SJCRH30 (cell line): ENCODE measurements around the gene HOXC11. TPM values are rescaled to one million over a fixed set of nuclear protein-coding genes. Genes with fewer than 3 reads are reported as not detected.

Experiments used
- DNase-seq, 2 experiments: peaks; one replicate each; pipeline ENCODE4 v3.0.0-alpha.2; 2015 to 2020
- H3K27ac ChIP-seq: fragments of 250-450 bp; sonication (Bioruptor Pico); 2 replicates; pipeline ENCODE4 v1.5.1; 2020; ENCODE audit warnings: mild to moderate bottlenecking, moderate library complexity
- H3K27me3 ChIP-seq: fragments of 250-450 bp; sonication (Bioruptor Pico); 2 replicates; pipeline ENCODE4 v1.5.1; 2020; ENCODE audit warnings: mild to moderate bottlenecking, moderate library complexity
- H3K36me3 ChIP-seq: fragments of 250-450 bp; sonication (Bioruptor Pico); 2 replicates; pipeline ENCODE4 v1.5.1; 2020; ENCODE audit warnings: mild to moderate bottlenecking, moderate library complexity
- H3K4me1 ChIP-seq: fragments of 250-450 bp; sonication (Bioruptor Pico); 2 replicates; pipeline ENCODE4 v1.5.1; 2020; ENCODE audit warnings: mild to moderate bottlenecking, moderate library complexity
- H3K4me3 ChIP-seq: fragments of 250-450 bp; sonication (Bioruptor Pico); 2 replicates; pipeline ENCODE4 v1.5.1; 2020; ENCODE audit warnings: mild to moderate bottlenecking, moderate library complexity
- H3K9me3 ChIP-seq: fragments of 250-450 bp; sonication (Bioruptor Pico); replicated peaks from 2 replicates; pipeline ENCODE4 v1.5.1; 2020; ENCODE audit warnings: mild to moderate bottlenecking, moderate library complexity
- total RNA-seq: library from RNA; depleted of rRNA; stranded (reverse); fragments of >200 nt; shearing (Covaris generic); gene quantifications from 2 replicates; pipeline ENCODE4 v1.2.3, GENCODE V29; 2014

The HOXC11 gene
- total RNA-seq, 1 experiment from 2014 or later: 1.1 TPM

DNA sequence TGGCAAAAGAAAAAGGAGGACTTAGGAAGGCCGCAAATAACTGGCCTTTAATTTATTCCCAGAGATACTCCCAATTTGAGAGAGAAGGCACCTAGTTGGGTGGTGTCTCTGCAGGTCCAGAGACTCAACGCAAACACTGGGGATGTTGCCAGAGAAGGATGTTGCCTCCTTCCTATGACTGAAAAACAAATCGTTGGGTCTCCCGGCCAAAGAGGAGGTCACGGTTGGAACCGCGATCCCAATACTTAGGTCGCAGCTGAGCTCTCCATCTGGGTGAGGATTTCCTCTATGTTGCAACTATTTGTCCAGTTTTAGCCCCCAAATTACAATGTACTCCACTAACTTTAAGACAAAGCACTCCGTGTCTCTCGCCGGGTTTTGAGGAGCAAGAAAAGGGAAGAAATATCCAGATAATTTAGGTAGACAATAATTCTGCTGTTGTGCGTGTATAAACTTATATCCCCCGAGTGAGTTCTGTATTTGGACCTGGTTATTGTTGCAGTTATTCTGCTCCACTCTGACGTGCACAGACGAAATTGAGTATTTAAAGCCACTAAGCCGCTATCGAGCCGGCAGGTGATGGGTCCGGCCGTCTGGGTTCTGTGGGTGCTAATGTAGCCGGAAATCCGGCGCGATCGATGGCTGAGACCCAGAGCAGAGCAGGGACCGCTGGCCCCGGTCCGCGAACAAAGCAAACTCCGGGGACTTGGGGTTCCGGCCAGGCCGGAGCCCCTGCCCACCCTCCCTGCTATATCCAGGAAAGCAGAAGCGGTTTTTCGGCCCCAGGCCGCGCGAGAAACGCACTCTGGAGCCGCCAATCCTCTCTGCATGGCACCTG is 12.5 kb upstream of the HOXC11 start:
- no peaks in the 10 kb centered on the region for H3K27me3 ChIP-seq

DNA sequence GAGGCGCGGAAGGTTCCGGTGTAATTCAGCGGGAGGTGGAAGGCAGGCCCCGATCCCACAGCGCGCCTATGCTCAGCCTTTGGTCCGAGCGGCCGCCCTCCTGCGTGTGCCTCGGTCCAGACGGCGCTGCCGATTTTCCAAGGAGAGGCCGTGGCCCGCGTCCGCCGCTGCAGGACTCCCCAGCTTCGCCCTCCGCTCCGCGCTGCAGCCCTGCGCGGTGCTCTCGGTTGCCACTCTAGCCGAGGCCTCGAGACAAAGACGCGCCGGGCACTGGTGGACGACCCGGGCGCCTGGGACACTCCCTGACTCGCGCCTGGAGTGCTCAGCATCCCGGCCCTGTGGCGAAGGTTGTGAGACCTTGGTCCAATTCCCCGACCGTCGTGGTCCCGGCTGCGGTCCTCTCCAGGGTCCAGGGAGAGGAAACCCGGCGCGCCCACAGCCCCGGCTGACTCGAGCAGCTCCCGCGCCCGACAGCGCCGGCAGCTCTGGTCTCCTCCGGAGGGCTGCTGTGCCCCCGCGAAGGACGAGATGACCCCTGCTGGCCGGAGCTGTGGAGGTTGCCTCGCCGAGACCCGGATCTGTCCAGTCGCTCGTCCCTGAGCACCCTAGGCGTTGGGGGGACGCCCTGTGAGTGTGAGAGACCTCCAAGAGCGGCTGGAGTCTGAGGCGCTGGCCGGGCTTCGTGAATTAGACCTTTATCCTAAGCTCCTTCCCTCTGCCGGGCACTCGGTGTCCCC is 11.7 kb upstream of the HOXC11 start:
- H3K27ac ChIP-seq: no peak overlapping the region
- no peak overlapping the region for H3K4me3 ChIP-seq
- no peak for DNase-seq
- H3K9me3 ChIP-seq: no peaks in the 10 kb centered on the region
- no peaks in the 10 kb centered on the region for H3K36me3 ChIP-seq
- H3K4me1 ChIP-seq: no peaks in the 10 kb centered on the region
- no peaks in the 10 kb centered on the region for H3K27me3 ChIP-seq

More for the DNA sequence above, 12.5 kb upstream of the HOXC11 start:
- no peak overlapping the region for H3K27ac ChIP-seq
- H3K9me3 ChIP-seq: no peaks in the 10 kb centered on the region
- DNase-seq: no peak
- H3K4me1 ChIP-seq: no peaks in the 10 kb centered on the region
- no peak overlapping the region for H3K4me3 ChIP-seq
- no peaks in the 10 kb centered on the region for H3K36me3 ChIP-seq

DNA sequence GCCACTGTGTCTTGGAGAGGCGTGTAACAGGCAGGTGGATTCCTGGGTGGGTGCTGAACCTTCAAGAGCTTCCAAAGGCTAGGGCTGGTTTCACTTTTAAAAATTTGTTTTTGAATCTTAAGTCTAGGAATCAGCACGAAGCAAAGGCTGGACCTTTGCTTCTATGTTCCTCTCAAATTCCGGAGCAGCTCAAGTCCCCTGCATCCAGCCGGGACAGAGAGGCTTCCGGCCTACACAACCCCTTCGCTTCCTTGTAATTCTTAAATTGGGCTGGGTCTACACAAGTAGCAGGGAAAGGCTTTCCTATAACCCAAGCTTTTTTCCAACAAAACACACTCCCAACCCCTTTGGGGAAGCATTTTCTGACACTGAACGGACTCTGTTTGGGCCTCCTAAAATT is 9.9 kb upstream of the HOXC11 start:
- H3K27ac ChIP-seq: no peak overlapping the region
- H3K9me3 ChIP-seq: no peaks in the 10 kb centered on the region
- no peaks in the 10 kb centered on the region for H3K4me1 ChIP-seq
- no peaks in the 10 kb centered on the region for H3K27me3 ChIP-seq
- DNase-seq: no peak
- H3K4me3 ChIP-seq: no peak overlapping the region
- no peaks in the 10 kb centered on the region for H3K36me3 ChIP-seq

DNA sequence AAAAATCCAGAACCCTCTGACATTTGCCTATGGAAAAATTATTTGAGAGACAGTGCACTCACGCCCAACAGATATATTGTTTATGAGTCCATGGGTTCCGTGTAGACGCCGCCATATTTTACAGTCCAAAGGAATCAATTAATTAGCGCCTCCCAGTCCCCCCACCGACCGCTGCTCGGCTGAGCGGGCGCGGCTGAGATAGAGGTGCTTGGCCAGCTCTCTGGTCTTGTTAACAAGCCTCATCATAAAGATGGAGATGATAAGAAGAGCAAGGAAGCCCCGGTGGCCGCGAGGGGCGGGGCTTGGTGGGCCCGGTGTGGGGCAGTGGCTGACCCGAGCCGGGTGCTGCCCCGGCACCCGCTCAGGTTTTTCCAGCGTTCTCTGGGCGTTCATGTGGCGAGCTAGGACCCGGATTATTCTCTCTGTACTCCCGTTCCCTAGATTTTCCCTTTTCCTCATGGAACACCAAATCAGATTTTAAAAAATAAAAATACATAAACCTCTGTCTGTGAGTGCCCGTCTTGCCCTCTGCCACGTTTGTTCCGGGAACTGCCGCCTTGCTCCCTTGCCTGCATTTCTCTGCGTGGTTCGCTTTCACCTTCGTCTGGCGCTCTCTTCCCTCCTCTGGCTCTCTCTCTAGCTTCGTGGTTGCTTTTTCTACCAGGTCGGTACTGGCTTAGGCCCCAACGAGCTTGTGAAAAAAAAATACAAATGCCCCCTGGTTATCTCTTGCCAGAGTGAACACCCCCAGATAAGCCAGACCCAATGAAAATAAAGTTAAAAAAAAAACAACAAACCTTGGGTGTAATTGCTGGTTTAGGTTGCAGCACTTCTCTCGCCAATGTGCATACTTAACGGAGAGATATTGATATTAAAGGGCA is 9.3 kb upstream of the HOXC11 start:
- no peak overlapping the region for H3K27ac ChIP-seq
- no peaks in the 10 kb centered on the region for H3K4me1 ChIP-seq
- no peaks in the 10 kb centered on the region for H3K36me3 ChIP-seq
- DNase-seq: no peak
- no peak overlapping the region for H3K4me3 ChIP-seq
- 0 out of 2 replicates have a peak, but pooled peaks cover 3% of the 10 kb centered on the region for H3K27me3 ChIP-seq
- no peaks in the 10 kb centered on the region for H3K9me3 ChIP-seq

DNA sequence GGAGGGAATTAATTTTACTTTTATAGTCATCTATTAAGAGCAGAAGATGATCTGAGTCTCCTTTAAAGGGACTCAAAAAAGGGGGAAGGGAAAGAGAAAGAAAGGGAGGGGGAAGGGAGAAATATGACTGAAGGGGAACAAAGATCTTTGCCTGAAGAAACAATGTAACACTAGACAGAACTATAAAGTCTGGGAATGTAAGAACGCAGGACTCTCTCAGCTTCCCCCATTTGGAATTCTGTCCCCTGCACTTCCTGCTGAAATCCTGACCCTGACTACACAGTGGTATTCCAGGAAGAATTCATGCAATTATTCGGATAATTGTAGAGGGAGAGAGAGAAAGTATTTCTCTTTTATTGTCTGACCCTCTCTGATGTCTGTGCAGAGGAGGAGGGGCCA is 8.6 kb upstream of the HOXC11 start:
- Histone ChIP-seq H3K4me3 (no peak overlapping the region), H3K9me3 (no peaks in the 10 kb centered on the region), H3K4me1 (no peaks in the 10 kb centered on the region), H3K36me3 (no peaks in the 10 kb centered on the region), H3K27me3 (0 out of 2 replicates have a peak, but pooled peaks cover 3% of the 10 kb centered on the region), H3K27ac (no peak overlapping the region)
- no peak for DNase-seq

GRCh38 chr12:53965281-53966084 is 7.4 kb upstream of the HOXC11 start:
- H3K27ac ChIP-seq: no peak overlapping the region
- H3K4me1 ChIP-seq: no peaks in the 10 kb centered on the region
- H3K4me3 ChIP-seq: no peak overlapping the region
- H3K9me3 ChIP-seq: no peaks in the 10 kb centered on the region
- no peaks in the 10 kb centered on the region for H3K36me3 ChIP-seq
- peaks cover 3% of the 10 kb centered on the region; the same call in 1 of the 2 replicates for H3K27me3 ChIP-seq
- no peak for DNase-seq

DNA sequence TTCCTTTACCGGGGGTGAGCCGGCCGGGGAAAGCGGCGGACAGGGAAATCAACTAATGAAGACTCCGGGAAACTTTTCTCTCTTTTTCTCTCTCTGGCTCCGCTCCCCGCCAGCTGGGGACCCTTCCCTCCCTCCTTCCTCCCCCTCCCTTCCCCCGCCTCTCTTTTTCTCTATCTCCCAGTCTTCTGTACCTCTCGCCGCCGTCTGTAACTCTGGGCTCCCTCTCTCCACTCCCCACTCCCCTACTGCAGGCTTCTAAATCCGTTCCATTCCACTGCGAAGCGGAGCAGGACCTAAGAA is 6.9 kb upstream of the HOXC11 start:
- H3K4me3 ChIP-seq: no peak overlapping the region
- H3K27me3 ChIP-seq: peaks cover 3% of the 10 kb centered on the region; the same call in 1 of the 2 replicates

GRCh38 chr12:53966385-53967133 is 6.4 kb upstream of the HOXC11 start:
- no peak overlapping the region for H3K27ac ChIP-seq
- H3K27me3 ChIP-seq: peaks cover 3% of the 10 kb centered on the region; the same call in 1 of the 2 replicates
- DNase-seq: no peak
- H3K4me1 ChIP-seq: no peaks in the 10 kb centered on the region
- no peak overlapping the region for H3K4me3 ChIP-seq
- H3K9me3 ChIP-seq: no peaks in the 10 kb centered on the region
- no peaks in the 10 kb centered on the region for H3K36me3 ChIP-seq

More for the DNA sequence above, 6.9 kb upstream of the HOXC11 start:
- Histone ChIP-seq H3K27ac (no peak overlapping the region), H3K9me3 (no peaks in the 10 kb centered on the region), H3K4me1 (no peaks in the 10 kb centered on the region), H3K36me3 (no peaks in the 10 kb centered on the region)
- no peak for DNase-seq

DNA sequence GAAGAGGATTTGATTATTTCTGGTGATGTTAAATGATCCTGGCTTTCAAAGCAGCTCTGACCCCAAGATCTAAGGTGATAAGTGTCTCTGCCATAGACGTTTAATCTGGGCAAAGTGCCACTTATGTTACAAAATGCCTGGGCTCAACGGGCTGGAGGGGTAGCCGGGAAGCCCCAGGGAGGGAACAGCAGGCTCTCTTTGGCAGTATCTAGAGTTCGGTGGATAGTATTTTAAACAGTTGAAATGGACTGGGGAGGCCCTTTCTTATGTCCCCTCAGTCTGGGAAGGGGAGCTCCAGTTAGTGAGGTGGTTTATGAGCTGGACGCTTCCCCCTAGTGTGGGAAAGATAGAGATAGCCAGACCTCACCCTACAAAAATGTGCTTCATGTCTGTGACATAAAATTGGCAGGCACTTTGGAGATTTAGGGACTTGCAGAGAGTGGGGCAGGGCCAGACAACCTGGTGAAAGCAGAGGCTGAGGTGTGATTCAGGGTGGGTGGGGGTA is 5.5 kb upstream of the HOXC11 start:
- H3K27me3 ChIP-seq: peaks cover 3% of the 10 kb centered on the region; the same call in 1 of the 2 replicates
- no peaks in the 10 kb centered on the region for H3K36me3 ChIP-seq
- no peak overlapping the region for H3K4me3 ChIP-seq
- no peak for DNase-seq
- H3K27ac ChIP-seq: no peak overlapping the region
- H3K4me1 ChIP-seq: no peaks in the 10 kb centered on the region
- no peaks in the 10 kb centered on the region for H3K9me3 ChIP-seq

DNA sequence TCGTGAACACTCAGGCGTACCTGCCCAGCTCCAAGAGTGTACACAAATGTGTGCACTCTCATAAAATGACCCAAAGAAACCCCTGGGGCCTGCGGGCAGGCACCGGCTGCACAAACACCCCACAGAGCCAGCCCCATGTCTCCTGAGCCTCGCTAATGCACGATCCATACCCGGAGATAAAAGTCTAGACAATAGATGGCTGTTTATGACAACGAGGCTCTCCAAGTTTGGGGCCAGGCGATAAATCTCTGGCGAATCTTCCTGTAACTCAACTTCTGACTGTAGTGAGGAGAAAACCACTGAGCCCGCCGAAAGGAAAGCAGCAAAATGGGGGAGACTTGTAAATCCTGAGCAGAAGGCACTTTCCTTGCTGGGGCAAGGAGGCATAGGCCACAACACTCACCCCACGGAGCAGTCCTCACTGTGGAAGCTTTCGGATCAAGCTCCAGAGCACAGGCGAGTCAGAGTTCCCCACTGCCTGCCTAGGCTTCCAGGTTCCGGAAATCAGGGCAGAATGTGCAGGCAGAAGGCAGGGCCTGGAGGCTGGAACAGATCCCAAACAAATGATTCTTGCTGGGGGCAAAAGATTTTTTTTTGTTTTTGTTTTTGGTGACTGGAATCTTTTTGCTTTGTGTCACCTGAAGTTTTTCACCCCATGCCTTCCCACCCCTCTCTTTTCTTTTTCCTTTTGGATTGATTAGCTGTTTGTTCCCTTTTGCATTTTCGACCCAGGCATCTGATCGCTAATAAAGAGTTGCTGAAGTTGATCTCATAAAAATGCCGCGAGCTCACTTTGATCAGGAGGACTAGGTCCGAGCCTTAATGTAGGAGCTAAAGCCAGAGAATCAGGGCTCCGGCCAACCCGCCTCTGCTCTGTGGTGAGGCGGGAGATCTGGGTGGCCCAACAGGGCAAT is 4.5 kb upstream of the HOXC11 start:
- no peak overlapping the region for H3K4me3 ChIP-seq
- DNase-seq: no peak
- no peaks in the 10 kb centered on the region for H3K36me3 ChIP-seq
- no peak overlapping the region for H3K27ac ChIP-seq
- H3K9me3 ChIP-seq: no peaks in the 10 kb centered on the region
- peaks cover 3% of the 10 kb centered on the region; the same call in 1 of the 2 replicates for H3K27me3 ChIP-seq
- no peaks in the 10 kb centered on the region for H3K4me1 ChIP-seq

- no peaks in the 10 kb centered on the region for H3K9me3 ChIP-seq
- no peaks in the 10 kb centered on the region for H3K36me3 ChIP-seq
- peak in 1 of 2 experiments; percentile 23 for DNase-seq
- H3K27me3 ChIP-seq: peaks cover 3% of the 10 kb centered on the region; the same call in 1 of the 2 replicates
- no peak overlapping the region for H3K4me3 ChIP-seq
- H3K4me1 ChIP-seq: no peaks in the 10 kb centered on the region
- no peak overlapping the region for H3K27ac ChIP-seq
Measured at GRCh38 chr12:53969588-53970259, 3.2 kb upstream of the HOXC11 start.

DNA sequence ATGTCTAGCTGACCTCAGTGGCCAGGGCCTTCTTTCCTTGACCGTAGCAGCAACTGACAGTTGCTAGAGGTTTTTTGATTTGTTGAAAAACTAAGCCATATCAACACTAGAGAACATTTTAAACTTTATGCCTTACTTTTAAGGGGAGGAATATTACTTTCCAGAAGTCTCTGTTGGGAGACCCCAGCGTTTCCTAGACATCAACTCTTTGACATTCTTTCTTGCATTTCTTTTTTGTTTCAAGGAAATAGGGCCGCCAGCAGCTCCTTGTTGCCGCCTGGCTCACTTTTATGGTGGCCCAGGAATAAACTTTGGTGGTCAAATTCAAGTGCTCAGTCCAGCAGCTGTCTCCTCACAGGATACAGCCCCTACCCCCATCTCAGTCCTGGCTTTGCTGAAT is 2.5 kb upstream of the HOXC11 start:
- no peak for DNase-seq
- peaks cover 3% of the 10 kb centered on the region; the same call in 1 of the 2 replicates for H3K27me3 ChIP-seq
- H3K4me1 ChIP-seq: no peaks in the 10 kb centered on the region

More for the DNA sequence above, 2.5 kb upstream of the HOXC11 start:
- Histone ChIP-seq H3K9me3 (no peaks in the 10 kb centered on the region), H3K36me3 (no peaks in the 10 kb centered on the region), H3K4me3 (no peak overlapping the region), H3K27ac (no peak overlapping the region)
